C4-2B (cell line): Measurements from ENCODE around the gene CUEDC1.

Source experiments
- CTCF ChIP-seq: fragments of 450-650 bp; conservative IDR thresholded peaks from 2 replicates; pipeline ENCODE4 v1.5.1; 2017; ENCODE audit warnings: mild to moderate bottlenecking
- ZFX ChIP-seq: fragments of 450-650 bp; IDR thresholded peaks from 2 replicates; pipeline ENCODE4 v1.6.1; 2017

- TF ChIP-seq CTCF (no peak), ZFX (no peak)
Observed at GRCh38 chr17:57881143-57881542, 74.1 kb downstream of the CUEDC1 start.
